ENCODE data around the gene SF3B6.

GRCh38 chr2:24080701-24081100, 4.6 kb upstream of the SF3B6 start:
- TF ChIP-seq EZH2 (IDR thresholded peaks at IDR 0.05; ENCODE audit: low read depth), result no peak
- TF ChIP-seq CTCF (conservative IDR thresholded peaks at IDR 0.05), result no peak

Measured in PC-9 (cell line).